ENCODE results near the gene ADH7.

- TF ChIP-seq GATA2 (IDR thresholded peaks at IDR 0.05; ENCODE audit: low read depth, low read length) = no peak
- no peak for TF ChIP-seq GATA3 (IDR thresholded peaks at IDR 0.05; ENCODE audit: low read depth, low read length)
These were observed 11.9 kb upstream of the ADH7 start for GRCh38 chr4:99447079-99447478.
